ENCODE data around the gene SYN1. TPM values are rescaled to one million over a fixed set of nuclear protein-coding genes. Genes with fewer than 3 reads are reported as not detected.
"Not testable (repeated sequence)": the region's sequence is repeated elsewhere in the genome, so short reads cannot be mapped to it uniquely, and the experiment has no call there.

SYN1 gene
- 0.57 and 0.91 TPM in 2 replicates for total RNA-seq

DNA sequence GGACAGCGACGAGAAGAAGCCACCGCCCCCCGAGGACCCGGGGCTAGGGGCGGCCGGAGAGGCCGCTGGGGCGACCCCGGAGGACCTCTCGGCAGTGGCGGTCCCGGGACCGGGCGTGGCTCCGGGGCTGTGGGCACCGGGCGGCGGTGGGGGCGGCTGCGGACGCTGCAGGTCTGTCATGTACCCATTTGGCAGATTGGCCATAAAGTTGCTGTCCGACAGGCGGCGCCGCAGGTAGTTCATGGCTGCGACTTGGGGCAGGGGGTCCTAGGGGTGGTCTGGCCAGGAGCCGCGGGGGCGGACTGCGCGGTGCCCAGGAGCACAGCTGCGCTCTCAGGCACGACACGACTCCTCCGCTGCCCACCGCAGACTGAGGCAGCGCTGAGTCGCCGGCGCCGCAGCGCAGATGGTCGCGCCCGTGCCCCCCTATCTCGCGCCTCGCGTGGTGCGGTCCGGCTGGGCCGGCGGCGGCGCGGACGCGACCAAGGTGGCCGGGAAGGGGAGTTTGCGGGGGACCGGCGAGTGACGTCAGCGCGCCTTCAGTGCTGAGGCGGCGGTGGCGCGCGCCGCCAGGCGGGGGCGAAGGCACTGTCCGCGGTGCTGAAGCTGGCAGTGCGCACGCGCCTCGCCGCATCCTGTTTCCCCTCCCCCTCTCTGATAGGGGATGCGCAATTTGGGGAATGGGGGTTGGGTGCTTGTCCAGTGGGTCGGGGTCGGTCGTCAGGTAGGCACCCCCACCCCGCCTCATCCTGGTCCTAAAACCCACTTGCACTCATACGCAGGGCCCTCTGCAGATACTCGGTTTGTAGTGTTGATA is at the start of gene SYN1:
SYN1 (minus strand) TSS at position 372 of the 817 bp plus-strand sequence; CDS start at position 243, 129 bp downstream.
- intact Hi-C loops (cut with micrococcal nuclease), result loop anchor here (5.0 kb wide), 1 partner anchor 37 kb away; the partner anchor contains the start of gene TIMP1

DNA sequence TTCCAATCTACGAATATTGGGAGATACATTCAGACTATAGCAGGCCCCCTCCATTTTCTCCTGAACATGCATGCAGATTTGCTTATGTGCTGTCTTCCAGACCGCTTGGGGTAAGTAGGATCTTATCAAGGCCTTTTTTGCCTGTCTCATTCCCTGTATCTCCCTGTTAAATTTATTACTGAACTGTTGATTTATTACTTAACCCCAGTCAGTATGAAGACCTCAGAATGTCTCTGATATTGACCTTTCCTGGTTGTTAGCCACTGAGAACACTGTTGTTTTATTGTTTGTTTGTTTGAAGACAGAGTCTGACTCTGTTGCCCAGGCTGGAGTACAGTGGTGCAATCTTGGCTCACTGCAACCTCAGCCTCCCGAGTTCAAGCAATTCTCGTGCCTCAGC is 46.1 kb upstream of the SYN1 start:
- intact Hi-C loops (cut with micrococcal nuclease), result not testable (repeated sequence)

DNA sequence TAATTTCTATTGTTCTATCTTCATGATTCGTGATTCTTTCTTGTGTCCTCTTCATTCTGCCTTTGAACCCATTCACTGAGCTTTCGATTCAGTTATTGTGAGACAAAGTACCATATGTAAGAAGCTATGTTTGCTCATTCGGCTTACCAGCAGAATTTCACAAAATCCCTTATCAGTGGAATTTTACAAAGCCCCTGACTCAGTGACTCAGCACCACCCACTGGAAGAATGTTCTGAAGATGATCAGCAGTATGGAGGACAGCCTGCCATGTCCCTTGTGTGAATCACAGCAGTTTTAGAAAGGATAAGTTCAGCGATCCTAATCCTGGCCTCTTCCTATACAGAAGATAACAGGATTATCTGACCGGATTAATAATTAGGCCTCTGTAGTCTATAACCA is 45.1 kb upstream of the SYN1 start:
- intact Hi-C loops (cut with micrococcal nuclease), result no loop called here

DNA sequence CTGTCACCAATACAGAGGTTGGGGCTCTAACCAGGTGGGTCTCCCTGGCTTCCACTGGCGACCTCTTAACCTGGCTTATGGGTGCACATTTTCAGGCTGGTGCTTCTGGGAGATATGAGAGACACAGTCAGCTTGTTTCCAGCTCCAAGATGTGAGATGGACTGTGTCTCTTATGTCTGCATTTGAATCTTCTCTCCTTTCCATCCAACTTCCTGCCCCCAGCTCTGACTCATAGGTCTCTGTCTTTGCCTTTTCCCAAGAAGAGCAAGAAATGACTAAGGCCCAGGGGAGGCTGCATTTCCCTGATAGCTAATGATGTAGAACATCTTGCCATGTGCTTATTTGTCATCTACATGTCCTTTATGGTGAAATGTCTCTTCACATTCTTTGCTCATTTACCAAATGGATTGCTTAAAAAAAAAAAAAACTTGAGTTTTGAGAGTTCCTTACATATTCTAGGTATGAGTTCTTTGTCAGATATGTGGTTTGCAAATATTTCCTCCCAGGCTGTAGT is 42.5 kb upstream of the SYN1 start:
- intact Hi-C loops (cut with micrococcal nuclease), result no loop called here

DNA sequence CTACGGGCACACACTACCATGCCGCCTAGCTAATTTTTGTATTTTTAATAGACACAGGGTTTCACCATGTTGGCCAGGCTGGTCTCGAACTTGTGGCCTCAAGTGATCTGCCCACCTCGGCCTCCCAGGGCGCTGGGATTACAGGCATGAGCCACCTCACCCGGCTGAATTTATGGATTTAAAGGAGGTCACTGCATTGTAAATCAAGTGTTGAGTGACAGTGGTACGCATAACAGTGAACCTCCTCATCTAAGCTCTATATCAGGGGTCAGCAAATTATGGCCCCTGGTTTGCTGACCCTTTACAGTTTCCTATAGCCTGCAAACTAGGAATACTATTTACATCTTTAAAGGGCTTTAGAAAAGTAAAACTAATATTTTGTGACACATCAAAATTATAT is 41.9 kb upstream of the SYN1 start:
- intact Hi-C loops (cut with micrococcal nuclease), result no loop called here

DNA sequence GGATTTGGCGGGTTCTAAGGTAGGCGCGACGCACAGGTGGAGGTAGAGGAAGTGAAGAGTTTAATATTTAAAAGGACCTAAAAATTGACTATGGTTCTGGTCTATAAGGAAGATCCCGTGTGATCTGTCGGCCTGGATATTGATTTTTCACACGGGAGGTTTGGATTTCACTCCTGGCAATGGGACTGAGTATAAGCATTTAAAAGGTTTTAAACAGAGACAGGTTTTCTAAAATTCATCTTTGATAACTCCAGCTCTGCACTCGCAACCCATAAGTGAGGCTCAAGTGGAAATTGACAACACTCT is 39.7 kb upstream of the SYN1 start:
- intact Hi-C loops (cut with micrococcal nuclease), result loop anchor here (2.0 to 10.0 kb wide), 5 partner anchors 177 to 825 kb away; partner anchors contain the start of genes NDUFB11, RBM10, RP2 and USP11

DNA sequence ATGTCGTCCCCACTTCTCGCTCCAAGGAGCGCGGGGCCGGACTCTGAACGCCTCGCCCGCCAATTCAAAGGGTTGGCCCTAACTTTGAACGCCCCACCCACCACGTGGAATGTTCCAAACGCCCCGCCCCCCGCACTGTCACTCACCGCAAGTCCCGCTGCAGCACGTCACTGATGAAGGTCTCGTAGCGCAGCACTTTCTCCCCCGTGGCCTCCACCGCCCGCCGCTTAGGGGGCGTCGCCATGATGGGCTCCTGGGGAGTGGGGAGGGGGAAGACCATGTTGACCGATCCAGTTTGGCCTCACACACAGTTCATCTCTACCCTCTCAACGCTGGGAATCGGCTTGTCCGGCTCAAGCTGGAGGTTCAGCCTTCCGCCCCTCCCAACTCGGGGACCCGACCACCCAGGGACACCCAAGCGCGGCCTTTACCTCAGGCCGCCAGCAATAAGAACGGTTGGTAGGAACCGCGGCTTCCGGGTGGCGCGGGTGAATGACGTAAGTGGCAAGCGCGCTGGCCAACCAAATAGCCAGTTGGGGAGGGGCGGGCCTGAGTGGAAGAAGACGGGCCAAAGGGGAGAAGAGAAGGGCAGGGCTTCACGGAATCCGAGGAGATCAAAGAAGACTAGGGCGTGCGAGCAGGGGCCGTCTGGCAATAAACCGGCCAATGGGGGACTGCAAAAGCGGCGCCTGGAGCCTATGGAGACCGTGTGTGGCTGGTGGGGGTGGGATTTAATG is 39.2 kb upstream of the SYN1 start, which contains the start of gene UXT:
UXT (minus strand) TSS at position 497 of the 737 bp plus-strand sequence; CDS start at position 244, 253 bp downstream.
- intact Hi-C loops (cut with micrococcal nuclease), result loop anchor here (1.0 to 10.0 kb wide), 8 partner anchors 9 to 824 kb away; partner anchors contain the start of genes ARAF, ELK1, NDUFB11 and RBM10

DNA sequence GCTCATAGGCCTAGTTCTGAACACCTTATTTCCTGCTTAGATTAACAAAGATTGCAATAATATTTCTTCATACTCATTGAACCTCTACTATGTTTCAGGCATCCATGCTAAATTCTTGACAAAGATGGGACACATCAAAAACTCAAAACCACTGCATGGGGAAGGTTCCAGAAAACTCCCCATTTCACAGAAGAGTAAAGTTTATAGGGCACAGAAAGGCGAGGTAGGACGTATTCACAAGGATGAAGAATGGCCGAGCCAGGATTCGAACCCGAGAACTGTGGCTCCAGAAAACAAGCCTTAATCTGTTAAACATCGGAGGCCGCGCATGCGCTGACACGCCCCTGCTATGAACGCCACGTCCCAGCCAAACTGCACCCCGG is 38.6 kb upstream of the SYN1 start:
- intact Hi-C loops (cut with micrococcal nuclease), result loop anchor here (1.0 to 10.0 kb wide), 8 partner anchors 8 to 823 kb away; partner anchors contain the start of genes ARAF, ELK1, NDUFB11 and RBM10

DNA sequence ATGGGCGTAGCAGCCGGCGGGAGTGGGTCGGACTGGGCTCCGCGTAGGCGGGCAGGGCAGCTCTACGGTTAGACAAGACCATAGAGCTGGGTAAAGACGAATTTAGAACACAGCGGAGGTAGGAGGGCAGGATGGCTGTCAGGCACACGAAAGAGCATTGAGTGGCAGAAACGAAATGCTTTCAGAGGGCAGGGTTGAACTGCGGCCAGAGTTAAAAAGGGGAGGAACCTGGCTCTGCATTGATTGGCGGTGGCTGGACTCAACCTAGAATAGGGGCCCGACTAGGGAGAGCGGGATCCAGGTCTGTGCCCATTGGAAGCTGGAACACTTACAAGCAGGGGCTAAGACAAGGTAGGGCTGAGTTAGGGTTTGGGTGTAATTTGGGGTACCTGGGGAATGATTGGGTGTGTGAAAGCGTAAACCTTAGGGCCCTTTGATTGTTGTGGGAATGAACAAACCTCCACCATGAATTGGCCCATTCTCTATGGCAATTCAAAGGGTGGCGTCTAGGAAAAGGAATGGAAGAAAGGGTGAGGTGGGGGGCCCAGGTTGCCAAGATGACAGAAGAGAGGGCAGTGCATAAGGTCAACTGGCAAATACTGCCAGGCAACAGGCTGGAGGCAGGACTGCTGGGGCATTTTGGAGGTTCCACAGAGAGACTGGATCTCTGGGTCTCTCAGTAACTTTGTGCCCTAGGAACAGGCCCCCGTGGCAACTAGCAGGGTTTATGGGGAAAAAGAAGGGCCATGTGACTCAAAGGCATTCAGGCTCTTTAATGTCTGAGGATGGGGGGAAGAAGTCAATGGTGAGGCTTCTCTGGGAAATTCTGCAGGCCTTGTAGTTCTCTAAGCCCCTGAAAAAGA is 31.6 kb upstream of the SYN1 start:
- intact Hi-C loops (cut with micrococcal nuclease), result loop anchor here (1.0 to 10.0 kb wide), 7 partner anchors 168 to 1151 kb away; partner anchors contain the start of genes CDK16, HDAC6, RBM10 and RP2

DNA sequence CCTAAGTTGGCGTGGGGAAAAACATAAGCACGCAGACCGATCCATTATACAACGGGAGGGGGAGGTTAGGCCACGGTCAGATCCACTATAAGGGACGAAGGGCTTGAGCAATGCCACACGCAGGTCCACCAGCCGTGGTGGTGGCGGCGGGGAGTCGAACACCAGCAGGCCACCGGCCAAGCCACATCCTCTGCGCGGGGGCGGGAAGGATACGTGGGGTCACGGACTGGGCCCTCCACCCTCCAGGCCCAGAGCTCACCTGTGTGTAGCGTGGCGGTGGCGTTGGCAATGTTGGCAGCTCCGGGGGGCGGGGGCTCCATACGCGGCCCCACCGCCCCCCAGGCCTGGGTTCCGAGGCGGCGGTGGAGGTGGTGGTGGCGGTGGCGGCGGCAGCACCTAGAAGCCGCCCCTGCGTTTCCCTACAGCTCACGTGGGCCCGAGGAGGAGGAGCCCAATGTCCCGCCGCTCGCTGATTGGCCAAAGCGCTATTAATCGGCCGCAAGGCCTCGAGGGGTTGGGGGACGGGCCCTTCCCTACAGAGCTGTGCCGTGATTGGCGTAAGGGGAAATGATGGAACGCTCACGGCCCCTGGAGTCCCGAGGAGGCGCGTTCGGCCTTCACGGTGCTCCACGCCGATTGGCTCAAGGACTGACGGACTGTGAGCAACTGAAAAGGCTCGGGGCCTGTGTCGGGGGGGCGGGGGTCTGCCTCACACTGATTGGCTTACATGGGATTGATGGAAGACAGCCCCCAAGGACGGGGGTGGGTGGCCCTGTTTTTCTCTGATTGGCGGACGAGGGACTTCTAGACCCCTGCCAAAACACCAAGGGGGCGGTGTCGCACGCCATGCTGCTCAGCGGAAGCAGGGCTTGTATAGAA is 30.7 kb upstream of the SYN1 start, which contains the start of gene ELK1:
ELK1 (minus strand) TSS at position 400 of the 879 bp plus-strand sequence. CDS start 9,122 bp downstream, outside the sequence.
- intact Hi-C loops (cut with micrococcal nuclease), result loop anchor here (1.0 to 10.0 kb wide), 9 partner anchors 8 to 1152 kb away; partner anchors contain the start of genes ARAF, CDK16, HDAC6 and RBM10

DNA sequence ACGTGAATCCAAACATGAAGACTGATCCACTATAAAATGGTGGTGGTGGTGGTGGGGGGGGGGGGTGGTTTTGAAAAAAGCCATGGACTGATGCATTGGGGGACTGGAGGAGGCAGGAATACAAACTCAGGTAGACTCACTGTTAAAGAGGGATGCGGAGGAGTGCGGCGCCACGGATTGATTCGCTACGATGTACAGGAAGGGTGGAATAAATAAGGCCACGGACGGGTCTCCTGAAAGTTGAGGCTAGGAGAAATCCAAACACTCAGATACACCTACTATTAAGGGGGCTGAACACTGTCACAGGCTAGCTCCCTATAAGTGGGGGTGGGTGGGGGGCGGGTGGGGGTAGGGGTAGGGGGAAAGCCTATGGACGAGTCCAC is 30.1 kb upstream of the SYN1 start:
- intact Hi-C loops (cut with micrococcal nuclease), result loop anchor here (1.0 to 10.0 kb wide), 9 partner anchors 9 to 1153 kb away; partner anchors contain the start of genes ARAF, CDK16, HDAC6 and RP2

DNA sequence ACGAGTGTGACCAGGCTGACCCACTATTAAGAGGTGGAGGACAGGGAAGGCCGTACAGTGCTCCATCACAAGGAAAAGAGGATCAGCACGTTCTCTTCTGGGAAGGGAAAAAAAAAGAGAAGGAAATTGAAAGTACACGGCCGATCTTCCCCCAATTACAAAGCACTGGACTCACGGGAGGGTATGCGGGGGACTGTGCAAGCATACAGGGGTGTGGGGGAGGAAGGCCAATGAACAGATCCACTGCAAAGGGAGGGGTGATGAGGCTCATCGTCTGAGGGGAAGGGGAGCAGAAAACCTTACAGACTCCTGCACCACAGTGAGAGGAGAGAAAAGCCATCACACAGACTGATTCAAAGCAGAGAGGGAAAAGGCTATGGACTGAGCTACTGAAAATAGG is 29.6 kb upstream of the SYN1 start:
- intact Hi-C loops (cut with micrococcal nuclease), result loop anchor here (5.0 kb wide), 1 partner anchor 67 kb away; the partner anchor contains the start of gene TIMP1

DNA sequence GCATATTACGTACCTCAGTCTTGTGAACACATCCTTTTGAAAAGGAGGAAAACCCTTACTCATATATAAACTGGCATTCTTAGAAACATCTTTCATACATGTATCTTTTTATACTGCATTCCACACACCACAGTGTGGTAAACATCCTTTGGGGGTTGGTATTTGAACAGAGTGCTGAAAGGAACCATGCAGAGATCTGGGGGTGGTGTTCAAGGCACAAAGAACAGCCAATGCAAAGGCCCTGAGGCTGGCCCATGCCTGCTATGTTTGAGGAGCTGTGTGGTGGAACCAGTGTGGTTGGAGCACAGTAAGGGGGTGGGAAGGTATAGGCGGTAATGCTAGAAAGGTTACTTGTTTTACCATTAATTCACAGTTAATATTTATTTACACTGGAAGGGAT is 28.7 kb upstream of the SYN1 start:
- intact Hi-C loops (cut with micrococcal nuclease), result loop anchor here (5.0 kb wide), 1 partner anchor 66 kb away; the partner anchor contains the start of gene TIMP1

DNA sequence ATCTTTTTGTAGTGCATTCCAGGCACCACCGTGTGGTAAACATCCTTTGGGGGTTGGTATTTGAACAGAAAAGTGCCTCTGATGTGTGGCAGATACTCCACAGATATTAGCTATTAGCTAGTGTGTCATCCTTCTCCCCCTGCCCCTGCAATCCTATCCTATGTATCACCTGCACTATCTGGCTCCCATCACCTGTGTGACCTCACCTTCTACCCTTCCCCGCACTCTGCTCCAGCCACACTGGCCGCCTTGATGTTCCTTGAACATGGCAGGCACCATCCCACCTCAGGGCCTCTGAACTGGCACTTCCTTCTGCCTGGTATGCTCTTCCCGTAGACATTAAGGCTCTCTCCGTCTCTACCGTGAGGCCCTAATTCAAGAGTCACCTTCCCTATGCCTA is 27.0 kb upstream of the SYN1 start:
- intact Hi-C loops (cut with micrococcal nuclease), result loop anchor here (5.0 kb wide), 1 partner anchor 64 kb away; the partner anchor contains the start of gene TIMP1

DNA sequence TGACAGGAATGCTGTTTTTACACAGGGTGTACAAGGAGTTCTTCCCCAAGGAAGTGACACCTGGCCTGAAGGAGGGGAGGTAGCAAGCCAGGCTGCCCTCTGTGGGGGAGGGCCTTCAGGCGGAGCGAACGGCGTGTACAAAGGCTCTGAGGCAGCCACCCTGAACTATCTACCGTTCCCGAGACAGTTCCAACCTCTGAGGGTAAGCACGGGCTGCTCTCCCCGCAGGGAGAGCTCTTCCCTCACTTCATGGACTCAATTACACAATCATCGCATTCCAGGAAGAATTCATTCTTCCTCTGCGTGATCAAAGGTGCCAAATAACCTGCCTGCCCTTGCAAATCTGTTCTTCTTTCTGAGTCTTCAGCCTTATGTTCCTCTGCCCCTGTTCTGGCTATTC is 25.9 kb upstream of the SYN1 start:
- intact Hi-C loops (cut with micrococcal nuclease), result loop anchor here (5.0 kb wide), 1 partner anchor 63 kb away; the partner anchor contains the start of gene TIMP1

DNA sequence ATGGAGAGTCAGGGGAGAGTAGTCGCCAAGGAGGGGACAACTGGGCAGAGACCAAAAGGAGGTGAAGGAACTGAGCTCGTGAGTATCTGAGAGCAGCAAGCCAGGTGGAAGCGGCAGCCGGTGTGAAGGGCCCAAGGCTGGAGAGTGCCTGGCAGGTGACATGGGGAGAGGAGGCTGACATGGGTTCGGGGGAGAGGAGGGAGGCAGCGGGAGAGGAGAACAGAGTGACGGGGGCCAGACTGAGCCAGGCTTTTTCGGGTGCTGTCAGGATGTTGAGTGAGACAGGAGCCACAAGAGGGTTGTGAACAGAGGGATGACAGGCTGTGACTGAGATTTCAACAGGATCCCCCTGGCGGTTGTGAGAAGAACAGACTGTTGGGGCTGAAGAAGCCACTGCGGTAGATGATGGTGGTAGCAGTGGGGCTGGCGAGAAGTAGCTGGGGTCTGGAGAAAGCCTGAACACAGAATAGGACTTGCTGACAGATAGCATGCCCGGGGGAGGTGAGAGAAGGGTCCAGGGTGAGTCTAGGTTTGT is 25.0 kb upstream of the SYN1 start:
- intact Hi-C loops (cut with micrococcal nuclease), result loop anchor here (5.0 kb wide), 1 partner anchor 62 kb away; the partner anchor contains the start of gene TIMP1

DNA sequence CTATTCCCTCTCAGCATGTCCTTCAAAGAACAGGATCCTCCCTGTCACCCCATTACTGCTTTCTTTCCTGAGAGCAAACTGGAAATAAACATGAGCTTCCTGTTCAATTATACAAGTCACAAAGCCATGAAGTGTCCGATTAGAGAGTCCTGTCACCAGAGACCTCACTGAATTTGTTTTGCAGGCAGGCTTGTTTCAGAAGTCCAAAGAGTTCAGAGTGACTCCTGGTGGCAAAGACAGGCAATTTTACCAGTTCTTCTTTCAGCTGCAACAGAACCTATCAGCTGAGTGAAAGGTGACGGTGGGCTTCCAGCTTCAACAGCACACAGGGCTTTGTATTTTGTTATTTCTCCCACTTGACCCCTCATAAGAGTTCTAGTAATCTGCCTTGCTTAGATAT is 24.3 kb upstream of the SYN1 start:
- intact Hi-C loops (cut with micrococcal nuclease), result no loop called here

DNA sequence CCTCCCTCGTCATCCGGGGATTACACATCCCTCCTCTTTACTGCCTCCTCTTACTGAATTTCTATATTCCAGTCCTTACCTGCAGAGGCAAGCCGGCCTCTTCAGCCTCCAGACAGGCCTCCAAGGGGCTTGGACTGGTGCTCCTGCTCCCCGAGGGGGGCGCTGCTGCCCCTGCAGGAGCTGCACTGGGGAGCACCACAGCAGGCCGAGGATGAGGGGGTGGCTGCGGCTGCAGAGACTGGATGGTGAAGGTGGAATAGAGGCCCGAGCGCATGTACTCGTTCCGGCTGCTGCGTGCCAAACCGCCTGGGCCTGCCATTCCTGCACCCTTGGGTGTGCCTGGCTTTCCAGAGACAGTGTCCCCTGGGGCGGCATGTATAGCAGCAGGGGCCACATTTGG is 19.2 kb upstream of the SYN1 start:
- intact Hi-C loops (cut with micrococcal nuclease), result no loop called here

Measured in T-helper 2 cell treated with Interferon-gamma antibody and Interleukin-4, amounts not matched to agents 100 ng/mL and 5 ng/mL, for 36 hours (primary cell).